Lung microvascular endothelial cell (primary cell): ENCODE data around the gene WWOX. TPM values are rescaled to one million over a fixed set of nuclear protein-coding genes. Genes with fewer than 3 reads are reported as not detected.

Experiments used
- DNase-seq, 2 donors: peaks; one replicate each; pipeline versions ENCODE4 v3.0.0 to v3.0.0-alpha.2; 2010; ENCODE audit warnings: low read depth in 2 of 2
- total RNA-seq: library from RNA; depleted of rRNA; stranded (reverse); fragments of >200 nt; gene quantifications from 2 replicates; pipeline ENCODE4 v1.2.1, GENCODE V29; 2014

WWOX gene
- total RNA-seq, 1 donor from 2014 or later: 8.7 TPM

DNA sequence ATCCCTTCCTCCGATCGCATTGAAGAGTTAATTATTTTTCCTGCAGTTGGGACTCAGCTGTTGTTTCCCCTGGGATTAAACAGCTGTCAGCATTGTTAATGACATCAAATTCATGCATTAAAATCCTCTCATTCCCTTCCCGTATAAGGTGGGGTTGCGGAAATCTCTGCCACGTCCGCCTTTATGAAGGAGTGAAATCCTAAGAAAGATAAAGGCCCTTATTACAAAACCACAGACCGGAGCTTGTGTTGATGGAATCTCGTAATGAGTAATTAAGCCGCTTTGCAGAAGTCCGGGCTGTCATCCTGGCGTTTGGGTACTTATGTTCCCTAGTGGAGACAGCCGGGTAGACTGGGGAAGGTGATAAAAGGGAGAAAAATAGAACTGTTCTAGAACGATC is 873.5 kb downstream of the WWOX start:
- no peak for DNase-seq

DNA sequence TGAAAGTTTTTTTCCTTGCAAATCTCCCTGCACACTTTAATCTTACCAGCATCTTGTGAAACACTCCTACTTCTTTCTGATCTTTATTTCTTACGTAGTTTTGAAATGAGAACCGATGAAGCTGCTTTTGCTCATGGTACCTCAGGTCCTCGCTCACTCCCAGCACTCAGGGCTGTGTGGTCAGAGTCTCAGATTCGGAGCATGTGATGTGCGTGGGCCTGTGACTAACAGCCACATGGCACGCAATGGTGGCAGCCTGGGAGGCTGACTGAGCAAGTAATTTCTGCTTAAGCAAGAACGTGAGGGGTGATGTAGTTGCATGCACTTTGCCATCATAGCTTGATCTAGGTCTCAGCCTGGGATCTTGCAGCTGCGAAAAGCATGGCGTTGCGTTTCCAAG is 876.8 kb downstream of the WWOX start:
- no peak for DNase-seq

DNA sequence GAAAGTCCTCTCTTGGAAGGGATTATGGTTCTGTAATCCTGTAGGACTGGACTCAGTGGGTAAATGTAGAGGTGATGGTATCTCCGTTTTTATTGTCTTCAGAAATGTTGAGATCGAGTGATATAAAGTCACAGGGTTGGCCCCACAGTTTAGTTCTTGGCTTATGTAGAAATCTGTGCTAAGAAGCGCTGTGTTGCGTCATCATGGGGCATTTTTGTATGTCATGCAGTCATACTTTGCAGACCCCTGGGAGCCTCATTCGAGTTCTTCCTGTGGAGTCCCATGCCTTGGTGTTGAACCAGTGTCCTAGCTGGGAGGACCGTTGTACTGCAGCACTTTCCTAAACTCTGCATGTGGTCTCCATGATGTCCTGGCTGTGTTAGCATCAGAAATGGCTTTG is 881.4 kb downstream of the WWOX start:
- no peak for DNase-seq

DNA sequence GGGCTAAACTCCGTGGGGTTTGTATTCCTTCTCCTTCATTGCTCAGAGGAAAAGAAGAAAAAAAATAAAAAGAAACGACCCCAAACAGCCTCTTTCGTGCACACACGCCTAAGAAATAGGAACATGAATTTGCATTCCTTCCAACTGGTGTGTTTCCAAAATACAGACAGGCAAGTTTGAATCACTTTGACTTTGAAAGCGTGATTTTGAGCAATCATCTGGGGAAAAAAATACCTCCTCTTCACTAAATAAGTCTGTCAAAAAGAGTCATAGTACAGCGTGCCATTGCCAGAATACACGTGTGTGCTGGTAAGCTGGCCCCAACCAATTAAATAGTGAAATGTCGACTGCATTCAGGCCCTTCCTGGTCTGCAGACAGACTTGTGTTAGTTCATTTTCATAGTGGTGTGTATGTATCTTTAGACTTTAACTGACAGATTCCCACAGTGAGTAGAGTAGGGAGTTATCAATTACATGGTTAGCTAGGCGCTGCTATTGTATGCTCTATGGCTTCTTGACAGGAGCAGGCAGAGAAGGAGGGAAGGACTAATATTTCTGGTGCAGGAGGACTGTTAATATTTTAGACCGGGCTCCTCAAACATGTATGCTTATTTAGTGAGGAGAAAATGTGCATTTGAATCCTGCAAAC is 882.8 kb downstream of the WWOX start:
- DNase-seq: no peak

DNA sequence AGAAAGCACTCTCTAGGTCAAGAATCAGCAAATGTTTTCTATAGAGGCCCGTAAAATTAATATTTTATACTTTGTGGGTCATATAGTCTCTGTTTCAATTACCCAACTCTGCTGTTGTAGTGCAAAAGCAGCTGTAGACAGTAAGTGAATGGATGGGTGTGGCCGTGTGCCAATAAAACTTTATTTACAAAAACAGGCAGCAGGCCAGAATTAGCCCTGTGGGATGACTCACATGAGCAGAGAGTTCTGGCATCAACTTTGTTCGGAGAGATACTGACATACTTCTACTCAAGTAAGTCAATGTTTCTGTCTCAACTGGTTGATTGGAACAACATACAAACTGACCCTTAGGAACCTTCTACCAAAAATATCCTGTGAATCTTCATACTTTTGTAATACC is 884.9 kb downstream of the WWOX start:
- no peak for DNase-seq

DNA sequence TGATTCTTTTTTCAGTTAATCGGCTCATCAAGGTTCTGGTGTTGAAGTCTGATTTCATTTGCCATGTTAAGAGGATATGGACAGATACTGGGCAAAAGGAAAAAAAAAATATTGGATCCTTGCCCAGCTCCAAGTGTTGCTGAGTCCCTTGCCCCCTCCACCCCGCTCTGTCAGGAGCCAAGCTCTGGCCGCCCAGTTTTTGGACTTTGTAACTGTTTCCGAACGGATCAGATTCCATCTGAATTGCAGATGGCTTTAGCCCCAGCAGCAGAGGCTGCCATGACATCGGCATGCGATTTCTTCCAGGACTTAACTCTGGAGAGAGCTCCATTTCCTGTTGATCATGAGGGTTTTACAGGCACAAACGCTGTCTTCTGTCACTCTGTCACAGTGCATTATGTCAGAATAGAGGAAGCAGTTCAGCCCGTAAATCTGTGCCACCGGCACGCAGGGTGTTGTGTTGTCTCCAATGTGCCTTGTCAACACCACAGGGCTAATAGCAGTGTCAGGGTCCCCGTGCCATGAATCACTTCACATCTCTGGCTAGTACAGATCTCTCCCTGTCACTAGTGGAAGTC is 885.5 kb downstream of the WWOX start:
- no peak for DNase-seq

DNA sequence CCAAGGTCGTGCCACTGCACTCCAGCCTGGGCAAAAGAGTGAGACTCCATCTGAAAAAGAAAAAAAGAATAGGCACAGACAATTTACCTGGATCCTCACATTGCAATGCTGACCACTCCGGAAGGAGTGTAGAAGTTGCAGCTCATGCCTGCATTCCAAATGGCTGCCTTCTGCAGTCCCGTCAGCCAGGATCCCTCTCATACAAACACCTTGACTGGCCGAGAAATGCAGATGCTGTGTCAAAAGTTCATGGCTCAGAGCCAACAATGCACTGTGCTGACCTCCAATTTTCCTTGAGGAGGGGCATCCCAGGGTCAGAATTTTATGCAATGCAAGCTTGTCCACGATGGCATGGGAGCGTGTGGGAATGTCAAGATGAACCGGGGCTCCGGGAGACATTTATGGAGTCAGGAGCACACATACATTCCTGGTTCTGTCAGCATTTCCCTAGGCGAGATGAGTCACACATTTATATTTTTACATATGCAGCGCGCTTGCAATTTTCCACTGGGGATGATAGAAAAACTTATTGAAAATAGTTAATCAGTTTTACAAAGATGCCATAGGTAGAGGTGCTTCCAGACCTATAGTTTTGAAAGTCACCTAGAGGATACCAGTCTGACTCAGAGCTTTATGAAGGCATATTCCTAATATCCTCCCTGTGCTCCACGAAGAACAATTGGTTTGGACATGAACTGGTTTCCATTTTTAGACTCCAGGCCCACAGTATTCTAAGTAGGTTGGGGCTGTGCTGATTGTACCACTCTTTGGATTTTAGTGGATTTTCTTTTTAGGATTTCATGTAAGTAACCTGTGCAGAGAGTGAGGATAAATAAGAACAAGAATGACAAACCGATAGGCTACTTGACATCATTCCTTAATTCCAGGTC is 886.5 kb downstream of the WWOX start:
- DNase-seq: no peak

DNA sequence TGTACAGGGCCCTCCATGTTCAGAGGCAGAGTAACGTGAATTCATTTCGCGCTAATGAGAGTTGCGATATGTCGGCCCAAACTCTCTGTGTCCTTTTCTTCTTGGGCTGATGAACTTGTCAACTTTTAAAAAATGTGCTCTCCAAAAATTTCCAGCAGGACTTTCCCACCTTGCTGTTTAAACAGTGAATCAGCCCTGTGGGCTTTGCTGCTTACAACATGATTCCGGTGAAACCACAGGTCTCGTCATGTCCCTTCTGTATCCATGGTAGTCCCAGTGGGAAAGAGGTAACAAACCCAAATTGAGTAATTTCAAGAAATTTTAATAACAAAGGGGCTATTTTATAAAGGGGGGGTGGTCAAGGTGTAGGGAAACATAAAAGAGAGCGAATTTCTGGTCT is 888.2 kb downstream of the WWOX start:
- no peak for DNase-seq

DNA sequence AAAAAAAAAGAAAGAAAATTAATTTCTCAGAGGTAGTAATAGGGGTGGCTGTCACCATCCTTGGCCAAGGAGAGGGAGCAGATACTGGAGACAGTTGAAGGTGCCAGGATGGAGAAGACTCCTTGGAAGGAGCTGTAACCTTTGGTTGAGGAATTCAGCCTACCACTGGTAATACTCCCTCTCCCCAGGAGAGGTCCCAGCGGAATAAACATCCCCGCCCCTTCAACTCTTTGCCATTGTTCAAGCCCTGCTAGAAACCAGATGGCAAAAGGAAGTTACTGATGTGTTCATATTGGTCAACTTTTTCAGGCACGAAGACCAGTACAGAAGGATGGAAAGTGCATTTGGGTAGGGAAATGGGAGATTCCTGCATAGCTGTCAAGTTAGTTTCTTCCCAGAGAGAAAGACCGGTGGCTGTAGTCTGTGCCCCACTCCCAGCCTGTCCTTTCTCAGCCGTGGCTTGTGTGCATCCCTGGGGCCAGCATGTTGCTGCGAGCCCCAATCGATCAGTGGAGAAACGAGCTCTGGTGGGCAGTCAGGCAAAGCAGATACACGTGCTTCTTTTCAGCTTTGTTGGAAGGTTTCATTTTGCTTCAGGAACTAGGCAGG is 889.0 kb downstream of the WWOX start:
- no peak for DNase-seq

DNA sequence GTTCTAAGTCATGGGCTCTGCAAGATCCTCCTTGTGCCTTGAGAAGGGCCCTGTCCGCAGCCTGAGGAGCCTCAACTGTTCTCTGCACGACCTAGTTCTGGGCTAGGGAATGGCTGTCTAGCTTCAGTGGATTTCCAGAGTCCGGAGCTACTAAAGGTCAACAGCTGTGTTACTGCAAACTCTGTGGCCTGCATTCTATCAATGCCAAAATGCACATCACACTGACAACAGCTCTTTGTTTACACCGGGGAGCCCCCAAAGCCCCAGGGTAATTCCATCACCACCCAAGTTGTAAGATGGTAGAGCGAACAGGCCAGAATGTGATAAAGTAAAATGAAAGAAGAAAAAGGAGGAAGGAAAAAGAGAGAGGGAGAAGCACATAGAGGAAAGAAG is 890.9 kb downstream of the WWOX start:
- no peak for DNase-seq

DNA sequence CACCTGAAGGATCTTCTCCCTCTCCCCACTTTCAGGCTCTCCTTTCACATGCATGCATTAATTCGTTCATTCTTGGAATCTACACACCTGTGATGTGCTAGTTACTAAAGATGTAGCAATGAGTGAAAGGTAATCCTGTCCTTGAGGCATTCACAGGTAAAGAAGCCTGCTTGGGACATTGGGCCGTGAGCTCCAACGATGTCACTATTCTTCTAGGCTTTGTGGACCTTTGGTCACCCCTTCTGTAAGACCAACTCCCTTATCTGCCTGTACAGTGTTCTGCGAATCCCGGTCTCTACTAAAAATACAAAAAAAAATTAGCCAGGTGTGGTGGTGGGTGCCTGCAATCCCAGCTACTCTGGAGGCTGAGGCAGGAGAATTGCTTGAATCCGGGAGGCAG is 892.5 kb downstream of the WWOX start:
- no peak for DNase-seq

DNA sequence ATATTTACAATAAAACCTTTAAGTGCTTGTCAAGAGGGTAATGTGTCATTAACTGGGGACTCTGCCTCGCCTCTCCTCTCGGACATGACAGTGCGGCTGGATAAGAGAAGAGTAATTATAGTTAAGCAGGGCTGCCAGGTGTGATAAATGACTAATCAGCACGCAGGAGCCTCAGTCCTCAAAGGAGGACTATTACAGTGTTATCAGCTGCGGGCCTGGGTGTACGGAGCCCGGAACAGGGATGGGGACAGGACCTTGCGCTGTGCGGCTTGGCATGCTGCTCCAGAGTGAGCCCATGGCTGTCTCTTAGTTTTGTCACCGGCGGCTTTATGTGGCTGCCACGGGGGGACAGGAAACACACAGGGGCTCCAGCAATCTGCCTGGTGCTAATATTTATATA is 893.9 kb downstream of the WWOX start:
- DNase-seq: no peak

DNA sequence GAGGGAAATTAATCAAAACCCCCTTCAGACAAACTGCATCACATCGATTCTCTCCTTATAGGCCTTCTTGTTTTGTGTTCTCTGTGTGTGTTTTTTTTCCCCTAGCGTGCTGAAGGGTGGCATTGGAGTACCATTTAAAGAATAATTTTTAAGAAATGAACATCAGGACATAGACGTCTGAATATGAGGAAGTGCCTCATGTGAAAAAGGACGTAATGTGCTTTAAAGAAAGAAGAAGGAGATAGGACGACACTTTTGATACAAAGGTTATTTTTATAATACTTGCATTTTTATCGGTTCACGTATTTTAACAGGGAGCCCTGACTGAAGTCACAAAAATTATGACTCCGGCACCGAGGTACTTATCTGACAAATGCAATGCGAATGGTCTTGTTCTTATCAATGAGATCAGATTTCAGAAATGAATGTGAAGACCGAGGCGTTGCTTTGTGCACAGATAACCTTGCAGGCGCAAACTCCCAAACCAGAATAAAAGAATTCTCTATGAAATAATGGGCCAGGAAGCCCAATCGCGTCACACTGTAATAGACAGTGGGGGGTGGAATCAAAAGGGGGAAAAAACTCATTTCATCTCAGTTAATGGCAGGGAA is 894.8 kb downstream of the WWOX start:
- no peak for DNase-seq

DNA sequence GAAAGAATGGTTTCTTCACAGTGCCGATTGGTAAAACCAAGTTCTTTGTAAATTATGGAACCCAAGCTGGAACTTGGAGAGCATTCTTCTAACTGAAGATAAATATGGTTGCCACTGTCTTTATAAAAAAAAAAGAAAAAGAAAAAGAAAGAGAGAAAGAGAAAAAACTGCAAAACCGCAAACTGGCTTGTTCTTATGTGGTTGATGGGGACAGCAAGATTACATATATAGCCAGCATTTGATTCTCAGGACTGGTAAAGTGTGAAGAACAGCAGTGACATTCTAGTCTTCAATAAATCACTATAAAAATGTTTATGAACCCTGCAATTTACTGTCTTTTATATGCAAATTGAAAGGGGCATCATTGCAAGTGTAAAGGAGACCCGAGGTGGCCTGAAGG is 896.0 kb downstream of the WWOX start:
- DNase-seq: no peak

DNA sequence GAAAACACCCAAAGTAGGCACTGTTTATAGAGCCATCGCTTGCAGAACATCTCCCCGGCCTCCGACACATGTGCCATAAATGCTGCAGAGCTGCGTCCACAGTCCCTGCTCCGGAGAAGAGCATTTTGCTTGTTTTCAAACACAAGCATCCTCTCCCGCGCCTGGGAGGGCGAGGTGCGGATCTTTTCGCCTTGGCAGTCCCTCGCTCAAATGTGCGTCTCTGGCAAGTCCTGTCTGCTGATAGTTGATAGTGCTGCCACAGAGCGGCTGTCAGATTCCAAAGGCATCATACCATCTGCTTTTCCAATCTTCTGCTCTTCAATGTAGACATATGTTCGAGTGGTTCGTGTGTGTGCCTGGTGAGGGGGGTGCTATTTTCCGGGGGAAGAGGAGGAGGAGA is 897.3 kb downstream of the WWOX start:
- no peak for DNase-seq

DNA sequence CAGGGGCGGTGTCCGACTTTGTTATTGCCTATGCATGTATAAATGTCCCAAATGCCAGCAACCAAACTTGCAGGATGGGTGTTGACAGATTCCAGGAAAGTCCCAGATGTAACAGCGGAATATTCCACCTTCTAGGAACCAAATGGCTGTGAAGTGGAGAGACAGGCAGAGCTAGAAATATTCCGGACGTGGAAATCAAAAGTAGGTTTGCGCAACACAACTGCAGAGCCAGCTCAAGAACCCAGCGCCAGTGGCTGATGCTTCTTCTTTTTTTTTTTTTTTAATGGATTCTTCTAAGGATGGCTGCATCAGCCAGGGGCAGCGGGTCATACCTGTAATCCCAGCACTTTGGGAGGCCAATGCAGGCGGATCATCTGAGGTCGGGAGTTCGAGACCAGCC is 899.4 kb downstream of the WWOX start:
- no peak for DNase-seq

DNA sequence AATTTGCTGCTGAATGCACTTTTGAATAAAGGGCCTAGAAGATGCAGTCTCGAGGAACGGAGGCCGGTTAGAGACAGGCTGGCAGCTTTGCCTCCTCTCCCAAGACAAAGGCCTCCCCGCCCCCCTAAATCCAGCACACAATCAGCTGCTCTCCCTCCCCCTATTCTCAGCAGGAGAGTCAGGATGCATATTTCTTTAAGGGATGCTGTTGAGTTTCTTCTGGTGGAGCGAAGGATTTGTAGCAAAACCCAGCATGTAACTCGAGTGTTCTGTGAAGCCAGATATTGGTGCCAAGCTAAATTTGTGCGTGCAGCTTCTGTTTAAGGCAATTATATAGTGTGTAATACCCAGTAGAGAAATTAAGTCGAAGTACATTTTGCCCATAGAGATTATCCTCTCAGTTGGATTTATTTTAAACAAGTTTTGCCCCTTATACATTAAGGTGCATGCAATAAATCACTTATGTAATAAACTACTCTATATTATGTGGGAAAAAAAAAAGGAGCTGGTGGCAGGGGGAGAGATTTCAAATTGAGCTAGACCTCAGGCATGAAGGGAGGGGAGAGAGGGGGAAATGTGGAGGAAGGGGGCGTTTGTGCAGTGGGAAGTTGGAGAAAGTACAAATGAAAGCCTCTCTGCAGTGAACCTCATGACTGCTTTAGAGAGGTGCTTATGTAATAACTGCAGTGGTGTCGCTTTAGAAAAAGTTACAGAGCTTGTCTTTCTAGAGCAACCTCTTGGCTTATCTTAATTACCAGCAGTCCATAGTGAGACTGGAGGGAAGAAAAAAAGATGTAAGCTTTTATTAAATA is 901.9 kb downstream of the WWOX start:
- DNase-seq: no peak

DNA sequence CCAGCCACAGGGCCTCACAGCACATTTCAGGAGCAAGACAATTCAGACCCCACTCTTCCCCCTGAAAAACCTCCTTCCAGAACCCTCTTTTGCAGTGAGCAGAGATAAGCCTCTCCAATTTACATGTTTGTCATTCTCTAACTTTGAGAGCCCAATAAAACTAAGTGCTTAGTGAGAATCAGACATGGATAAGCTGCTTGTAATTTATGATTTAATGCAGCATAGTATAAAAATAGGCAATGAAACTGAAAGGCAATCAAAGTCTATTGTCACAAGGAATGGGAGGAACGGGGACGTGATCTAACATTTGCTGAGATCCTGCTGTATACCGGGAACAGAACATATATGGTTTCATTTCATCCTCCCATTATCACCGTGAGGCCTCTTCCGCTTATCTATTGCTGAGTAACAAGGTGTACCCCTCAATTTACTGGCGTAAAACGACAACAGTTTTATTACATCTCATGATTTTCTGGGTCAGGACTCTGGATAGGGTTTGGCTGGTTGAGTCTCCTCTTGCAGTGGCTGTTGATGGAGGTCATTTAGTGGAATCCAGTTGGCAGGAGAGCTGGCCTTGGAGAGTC is 903.7 kb downstream of the WWOX start:
- no peak for DNase-seq

DNA sequence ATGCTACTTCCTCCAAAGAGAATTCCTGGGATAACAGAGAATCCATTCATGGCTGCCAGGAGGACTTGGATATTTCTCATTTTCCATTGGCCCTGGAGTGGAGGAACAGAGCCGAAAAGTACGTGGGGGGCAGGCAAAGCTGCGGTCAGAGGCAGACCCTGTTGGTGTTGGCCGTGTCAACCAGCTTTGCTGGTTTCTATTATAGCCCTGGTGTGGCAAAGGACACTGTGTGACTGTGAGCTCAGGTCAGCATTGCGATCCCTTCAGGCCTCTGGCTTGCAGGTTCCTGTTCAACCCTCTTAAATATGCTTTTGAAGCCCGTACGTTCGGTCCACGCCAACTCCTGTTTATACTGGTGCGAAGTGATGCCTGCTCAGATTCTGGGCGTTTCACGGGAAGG is 904.9 kb downstream of the WWOX start:
- no peak for DNase-seq

DNA sequence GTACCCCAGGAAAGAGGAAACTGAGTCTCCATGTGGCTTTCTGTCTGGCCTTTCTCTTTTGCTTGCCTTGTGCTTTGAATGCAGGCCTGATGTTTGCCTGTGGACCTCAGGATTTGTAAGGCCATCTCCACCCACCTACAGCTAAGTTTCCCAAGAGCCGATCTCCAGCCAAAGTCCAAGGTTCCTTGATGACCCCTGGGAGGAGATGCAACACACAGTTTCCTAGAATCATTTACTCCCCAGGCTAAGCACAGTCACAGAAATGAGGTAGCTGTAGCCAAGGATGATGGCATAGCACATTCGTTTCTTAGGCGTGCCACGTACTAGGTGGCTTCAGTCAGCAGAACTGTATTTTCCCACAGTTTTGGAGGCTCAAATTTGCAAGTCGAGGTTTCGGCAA is 905.6 kb downstream of the WWOX start:
- DNase-seq: no peak

DNA sequence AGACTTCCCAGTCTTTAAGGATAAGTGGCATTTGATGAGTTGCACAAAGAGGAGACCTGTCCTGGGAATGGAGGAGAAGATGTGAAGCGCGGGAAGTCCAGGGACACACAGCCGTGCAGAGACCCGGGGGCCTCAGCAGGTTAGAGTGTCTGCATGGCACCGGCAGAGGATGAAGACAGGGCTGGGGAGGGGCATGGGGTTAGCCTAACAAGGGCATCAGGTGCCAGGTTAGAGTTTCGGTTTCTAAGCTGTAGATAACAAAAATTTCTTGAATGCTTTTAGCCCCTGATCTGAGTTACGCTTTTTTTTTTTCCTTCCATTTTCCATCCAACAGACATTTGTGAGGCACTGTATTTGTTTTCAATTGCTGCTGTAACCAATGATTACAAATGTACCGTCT is 906.8 kb downstream of the WWOX start:
- DNase-seq: no peak
